ENCODE results near the gene LYZL6.

DNA sequence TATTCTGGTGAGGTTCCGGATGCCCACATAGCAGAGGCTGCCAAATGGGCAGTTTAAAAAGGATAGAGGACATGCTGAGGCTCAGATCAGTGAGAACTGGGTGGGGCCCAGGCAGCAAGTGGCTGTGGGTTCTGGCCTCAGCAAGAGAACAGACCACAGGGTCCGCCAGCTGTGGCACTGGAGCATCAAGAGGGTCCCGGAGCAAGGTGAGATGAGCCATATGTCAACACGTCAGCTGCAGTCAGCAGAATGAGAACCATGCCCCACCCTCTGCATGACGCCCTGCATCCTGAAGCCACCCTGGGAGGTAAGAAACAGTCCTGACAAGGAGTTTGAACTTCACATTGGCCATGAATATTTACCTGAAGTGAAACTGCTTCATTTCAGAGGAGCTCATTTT, 43.2 kb downstream of the LYZL6 start:
- TF ChIP-seq, protein P1, sequence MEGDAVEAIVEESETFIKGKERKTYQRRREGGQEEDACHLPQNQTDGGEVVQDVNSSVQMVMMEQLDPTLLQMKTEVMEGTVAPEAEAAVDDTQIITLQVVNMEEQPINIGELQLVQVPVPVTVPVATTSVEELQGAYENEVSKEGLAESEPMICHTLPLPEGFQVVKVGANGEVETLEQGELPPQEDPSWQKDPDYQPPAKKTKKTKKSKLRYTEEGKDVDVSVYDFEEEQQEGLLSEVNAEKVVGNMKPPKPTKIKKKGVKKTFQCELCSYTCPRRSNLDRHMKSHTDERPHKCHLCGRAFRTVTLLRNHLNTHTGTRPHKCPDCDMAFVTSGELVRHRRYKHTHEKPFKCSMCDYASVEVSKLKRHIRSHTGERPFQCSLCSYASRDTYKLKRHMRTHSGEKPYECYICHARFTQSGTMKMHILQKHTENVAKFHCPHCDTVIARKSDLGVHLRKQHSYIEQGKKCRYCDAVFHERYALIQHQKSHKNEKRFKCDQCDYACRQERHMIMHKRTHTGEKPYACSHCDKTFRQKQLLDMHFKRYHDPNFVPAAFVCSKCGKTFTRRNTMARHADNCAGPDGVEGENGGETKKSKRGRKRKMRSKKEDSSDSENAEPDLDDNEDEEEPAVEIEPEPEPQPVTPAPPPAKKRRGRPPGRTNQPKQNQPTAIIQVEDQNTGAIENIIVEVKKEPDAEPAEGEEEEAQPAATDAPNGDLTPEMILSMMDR (IDR thresholded peaks at IDR 0.05) = no peak
- no peak for TF ChIP-seq POLR2A (IDR thresholded peaks at IDR 0.05)

Measured in thyroid gland (tissue), 4 donors.